ENCODE data around the gene CES5A. TPM values are rescaled to one million over a fixed set of nuclear protein-coding genes. Genes with fewer than 3 reads are reported as not detected.

CES5A gene
- total RNA-seq, 1 donor from 2014 or later = not detected

- DNase-seq (ENCODE audit: low read depth) = no peak
- TF ChIP-seq CTCF (IDR thresholded peaks at IDR 0.05; ENCODE audit: insufficient read depth, low read length, severe bottlenecking) = no peak
- no peak for FAIRE-seq
Observed at GRCh38 chr16:55907661-55908060, 32.5 kb upstream of the CES5A start.

GRCh38 chr16:55906123-55906522, 30.9 kb upstream of the CES5A start:
- Histone ChIP-seq H3K4me3 (ENCODE audit: low read depth, low read length) (no peak overlapping the region), H3K36me3 (ENCODE audit: control insufficient read depth, insufficient read depth, low read length) (no peaks in the 10 kb centered on the region), H3K27me3 (ENCODE audit: control insufficient read depth, insufficient read depth, low read length) (no peaks in the 10 kb centered on the region)
- FAIRE-seq (no peak), DNase-seq (ENCODE audit: low read depth) (no peak)
- no peak for TF ChIP-seq CTCF (IDR thresholded peaks at IDR 0.05; ENCODE audit: insufficient read depth, low read length, severe bottlenecking)

More at GRCh38 chr16:55907661-55908060, 32.5 kb upstream of the CES5A start:
- Histone ChIP-seq H3K4me3 (ENCODE audit: low read depth, low read length) (no peak overlapping the region), H3K27me3 (ENCODE audit: control insufficient read depth, insufficient read depth, low read length) (no peaks in the 10 kb centered on the region), H3K36me3 (ENCODE audit: control insufficient read depth, insufficient read depth, low read length) (no peaks in the 10 kb centered on the region)

- Histone ChIP-seq H3K36me3 (ENCODE audit: control insufficient read depth, insufficient read depth, low read length) (no peaks in the 10 kb centered on the region), H3K4me3 (ENCODE audit: low read depth, low read length) (no peak overlapping the region), H3K27me3 (ENCODE audit: control insufficient read depth, insufficient read depth, low read length) (no peaks in the 10 kb centered on the region)
- DNase-seq (ENCODE audit: low read depth) = no peak
- TF ChIP-seq CTCF (IDR thresholded peaks at IDR 0.05; ENCODE audit: insufficient read depth, low read length, severe bottlenecking) = no peak
- no peak for FAIRE-seq
Observed at GRCh38 chr16:55905651-55906050, 30.5 kb upstream of the CES5A start.

- no peak for DNase-seq (ENCODE audit: low read depth)
Observed at GRCh38 chr16:55901566-55902217, 26.5 kb upstream of the CES5A start.

GRCh38 chr16:55900616-55901393, 25.6 kb upstream of the CES5A start:
- no peak for TF ChIP-seq CTCF (IDR thresholded peaks at IDR 0.05; ENCODE audit: insufficient read depth, low read length, severe bottlenecking)
- FAIRE-seq (no peak), DNase-seq (ENCODE audit: low read depth) (peak; percentile 3)
- no peak overlapping the region for H3K4me3 ChIP-seq (ENCODE audit: low read depth, low read length)
- H3K27me3 ChIP-seq (ENCODE audit: control insufficient read depth, insufficient read depth, low read length) = no peaks in the 10 kb centered on the region
- H3K36me3 ChIP-seq (ENCODE audit: control insufficient read depth, insufficient read depth, low read length) = no peaks in the 10 kb centered on the region

More at GRCh38 chr16:55901566-55902217, 26.5 kb upstream of the CES5A start:
- TF ChIP-seq CTCF (IDR thresholded peaks at IDR 0.05; ENCODE audit: insufficient read depth, low read length, severe bottlenecking) = no peak
- H3K27me3 ChIP-seq (ENCODE audit: control insufficient read depth, insufficient read depth, low read length) = no peaks in the 10 kb centered on the region
- FAIRE-seq = no peak
- no peaks in the 10 kb centered on the region for H3K36me3 ChIP-seq (ENCODE audit: control insufficient read depth, insufficient read depth, low read length)
- no peak overlapping the region for H3K4me3 ChIP-seq (ENCODE audit: low read depth, low read length)

Data from bronchial epithelial cell (primary cell).